Measurements from ENCODE around the gene BACE2. TPM values are rescaled to one million over a fixed set of nuclear protein-coding genes. Genes with fewer than 3 reads are reported as not detected.

Gene BACE2
- polyA plus RNA-seq, 1 experiment = 66.8 TPM

- no peak overlapping the region for H3K27ac ChIP-seq (ENCODE audit: low read depth, low read length)
- TF ChIP-seq CTCF (IDR thresholded peaks at IDR 0.05; ENCODE audit: low read depth, low read length) = no peak
- ChIA-PET CTCF (no interaction called here), POLR2A (no interaction called here)
- no peak for DNase-seq (ENCODE audit: low read depth, low spot score)
- H3K9me3 ChIP-seq (ENCODE audit: control insufficient read depth, insufficient read depth, low read length) = peaks cover 14% of the 10 kb centered on the region
- H3K4me3 ChIP-seq (ENCODE audit: low read depth, low read length) = no peak overlapping the region
- no peaks in the 10 kb centered on the region for H3K27me3 ChIP-seq (ENCODE audit: control insufficient read depth, insufficient read depth, low read length)
Measured at GRCh38 chr21:41222247-41223068, 54.5 kb downstream of the BACE2 start.

GRCh38 chr21:41226853-41227252 lies 58.9 kb downstream of the BACE2 start:
- no peak for TF ChIP-seq CTCF (IDR thresholded peaks at IDR 0.05; ENCODE audit: low read depth, low read length)
- Histone ChIP-seq H3K27ac (ENCODE audit: low read depth, low read length) (no peak overlapping the region), H3K27me3 (ENCODE audit: control insufficient read depth, insufficient read depth, low read length) (no peaks in the 10 kb centered on the region), H3K4me3 (ENCODE audit: low read depth, low read length) (no peak overlapping the region), H3K9me3 (ENCODE audit: control insufficient read depth, insufficient read depth, low read length) (peaks cover 7% of the 10 kb centered on the region; the same call in 1 of the 2 replicates)
- ChIA-PET POLR2A (no interaction called here), CTCF (no interaction called here)
- DNase-seq (ENCODE audit: low read depth, low spot score) = no peak

- H3K27me3 ChIP-seq (ENCODE audit: control insufficient read depth, insufficient read depth, low read length) = no peaks in the 10 kb centered on the region
- no peak for DNase-seq (ENCODE audit: low read depth, low spot score)
- no peak overlapping the region for H3K4me3 ChIP-seq (ENCODE audit: low read depth, low read length)
- H3K27ac ChIP-seq (ENCODE audit: low read depth, low read length) = no peak overlapping the region
- CTCF ChIA-PET = no interaction called here
- POLR2A ChIA-PET = no interaction called here
- TF ChIP-seq CTCF (IDR thresholded peaks at IDR 0.05; ENCODE audit: low read depth, low read length) = no peak
- peaks cover 4% of the 10 kb centered on the region; the same call in 1 of the 2 replicates for H3K9me3 ChIP-seq (ENCODE audit: control insufficient read depth, insufficient read depth, low read length)
Measured at GRCh38 chr21:41227357-41228005, 59.5 kb downstream of the BACE2 start.

- Histone ChIP-seq H3K27ac (ENCODE audit: low read depth, low read length) (no peak overlapping the region), H3K4me3 (ENCODE audit: low read depth, low read length) (no peak overlapping the region), H3K9me3 (ENCODE audit: control insufficient read depth, insufficient read depth, low read length) (no peaks in the 10 kb centered on the region; the same call in 1 of the 2 replicates), H3K27me3 (ENCODE audit: control insufficient read depth, insufficient read depth, low read length) (no peaks in the 10 kb centered on the region)
- POLR2A ChIA-PET = no interaction called here
- DNase-seq (ENCODE audit: low read depth, low spot score) = no peak
- TF ChIP-seq CTCF (IDR thresholded peaks at IDR 0.05; ENCODE audit: low read depth, low read length) = no peak
- CTCF ChIA-PET = no interaction called here
Measured at GRCh38 chr21:41228006-41228370, 60.0 kb downstream of the BACE2 start.

- ChIA-PET POLR2A (no interaction called here), CTCF (no interaction called here)
- no peak for DNase-seq (ENCODE audit: low read depth, low spot score)
- Histone ChIP-seq H3K4me3 (ENCODE audit: low read depth, low read length) (no peak overlapping the region), H3K27ac (ENCODE audit: low read depth, low read length) (no peak overlapping the region), H3K27me3 (ENCODE audit: control insufficient read depth, insufficient read depth, low read length) (no peaks in the 10 kb centered on the region), H3K9me3 (ENCODE audit: control insufficient read depth, insufficient read depth, low read length) (no peaks in the 10 kb centered on the region; the same call in 1 of the 2 replicates)
- no peak for TF ChIP-seq CTCF (IDR thresholded peaks at IDR 0.05; ENCODE audit: low read depth, low read length)
Measured at GRCh38 chr21:41228492-41228891, 60.5 kb downstream of the BACE2 start.
